VCaP (cell line): ENCODE results near the gene UMAD1.
A peak's percentile ranks its signal among the peaks of the same experiment; 100 is the strongest.

ENCODE experiments used
- H3K27ac ChIP-seq: fragments of 450-650 bp; 2 replicates; pipeline ENCODE4 v1.5.1; 2017
- TF ChIP-seq, protein P1 (sequence below): fragments of 450-650 bp; conservative IDR thresholded peaks from 2 replicates; pipeline ENCODE4 v1.5.1; 2017; ENCODE audit warnings: mild to moderate bottlenecking, moderate library complexity

Gene UMAD1

DNA sequence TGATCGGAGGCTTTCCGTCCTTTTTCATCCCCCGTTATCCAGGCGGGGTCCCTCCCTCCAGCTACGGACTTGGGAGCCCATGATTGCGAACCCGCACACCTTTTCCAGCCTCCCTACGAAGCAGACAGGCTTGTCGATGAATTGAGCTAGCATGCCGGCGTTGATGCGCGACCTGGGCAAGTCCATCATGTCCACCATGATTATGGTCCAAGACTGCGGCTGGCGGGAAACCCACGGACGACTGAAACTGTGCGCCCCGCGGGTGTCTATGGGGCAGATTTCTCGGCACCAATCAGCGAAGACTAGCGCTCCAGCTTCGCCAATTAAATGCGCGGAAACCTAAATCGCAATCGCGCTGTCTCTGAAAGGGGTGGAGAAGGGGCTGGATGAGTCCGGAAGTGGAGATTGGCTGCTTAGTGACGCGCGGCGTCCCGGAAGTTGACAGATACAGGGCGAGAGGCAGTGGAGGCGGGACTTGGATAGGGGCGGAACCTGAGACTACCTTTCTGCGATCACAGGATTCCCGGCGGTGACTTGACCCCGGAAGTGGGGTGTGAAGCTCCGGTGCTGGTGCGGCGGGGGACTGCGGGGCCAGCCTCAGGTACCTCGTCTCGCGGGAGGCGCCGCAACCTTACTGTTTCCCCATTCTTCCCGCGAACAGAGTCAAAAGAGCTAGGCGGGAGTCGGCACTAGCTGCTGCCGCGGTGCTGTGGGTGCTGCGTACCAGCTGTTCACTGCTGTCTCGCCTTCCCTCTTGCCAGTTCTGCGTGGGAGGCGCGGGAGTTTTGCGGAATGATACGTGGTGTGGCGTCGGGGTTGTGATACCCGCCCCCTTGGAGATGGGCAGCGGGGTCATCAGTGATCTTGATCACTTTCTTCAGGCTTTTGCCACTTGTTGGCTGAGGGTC is at the start of gene UMAD1:
Gene UMAD1 (plus strand): TSS at position 532 of the 908 bp plus-strand sequence. CDS start 32,620 bp downstream, outside the sequence.
- peak within 1 kb of the TSS; percentile 73 for H3K27ac ChIP-seq
- TF ChIP-seq, protein P1, sequence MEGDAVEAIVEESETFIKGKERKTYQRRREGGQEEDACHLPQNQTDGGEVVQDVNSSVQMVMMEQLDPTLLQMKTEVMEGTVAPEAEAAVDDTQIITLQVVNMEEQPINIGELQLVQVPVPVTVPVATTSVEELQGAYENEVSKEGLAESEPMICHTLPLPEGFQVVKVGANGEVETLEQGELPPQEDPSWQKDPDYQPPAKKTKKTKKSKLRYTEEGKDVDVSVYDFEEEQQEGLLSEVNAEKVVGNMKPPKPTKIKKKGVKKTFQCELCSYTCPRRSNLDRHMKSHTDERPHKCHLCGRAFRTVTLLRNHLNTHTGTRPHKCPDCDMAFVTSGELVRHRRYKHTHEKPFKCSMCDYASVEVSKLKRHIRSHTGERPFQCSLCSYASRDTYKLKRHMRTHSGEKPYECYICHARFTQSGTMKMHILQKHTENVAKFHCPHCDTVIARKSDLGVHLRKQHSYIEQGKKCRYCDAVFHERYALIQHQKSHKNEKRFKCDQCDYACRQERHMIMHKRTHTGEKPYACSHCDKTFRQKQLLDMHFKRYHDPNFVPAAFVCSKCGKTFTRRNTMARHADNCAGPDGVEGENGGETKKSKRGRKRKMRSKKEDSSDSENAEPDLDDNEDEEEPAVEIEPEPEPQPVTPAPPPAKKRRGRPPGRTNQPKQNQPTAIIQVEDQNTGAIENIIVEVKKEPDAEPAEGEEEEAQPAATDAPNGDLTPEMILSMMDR = no peak

DNA sequence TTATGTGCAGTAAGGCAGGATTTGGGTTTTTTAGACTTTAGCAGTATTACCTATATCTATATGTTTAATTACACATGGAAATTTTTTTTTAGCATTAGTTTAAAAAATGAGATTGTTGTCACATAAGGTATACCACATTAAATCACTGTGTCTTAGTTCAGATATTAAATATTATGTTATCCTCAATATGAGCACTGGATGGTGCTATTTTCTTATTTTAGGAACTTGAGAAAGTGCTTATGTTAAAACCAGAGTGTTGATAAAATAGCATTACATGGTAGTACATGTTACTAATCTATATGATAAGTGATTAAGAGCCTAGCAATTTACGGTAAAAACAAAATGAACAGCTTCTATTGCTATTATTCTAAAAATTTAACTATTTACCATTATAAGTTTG is 45.1 kb upstream of the UMAD1 start:
- H3K27ac ChIP-seq = no peak overlapping the region
- TF ChIP-seq, protein P1 = peak; percentile 53

DNA sequence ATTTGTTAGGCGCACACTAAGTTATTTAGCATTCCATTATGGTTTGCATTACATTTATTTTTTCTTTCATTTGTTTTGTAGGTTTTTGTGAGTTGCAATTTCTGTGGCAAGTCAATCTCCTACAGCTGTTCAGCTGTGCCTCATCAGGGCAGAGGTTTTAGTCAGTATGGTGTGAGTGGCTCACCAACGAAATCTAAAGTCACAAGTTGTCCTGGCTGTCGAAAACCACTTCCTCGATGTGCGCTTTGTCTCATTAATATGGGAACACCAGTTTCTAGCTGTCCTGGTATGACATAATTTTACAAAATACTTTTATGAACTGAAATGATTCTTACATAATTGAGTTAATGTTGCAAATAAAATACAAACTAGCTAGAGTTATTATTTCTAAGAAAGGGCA is 44.4 kb upstream of the UMAD1 start:
- no peak overlapping the region for H3K27ac ChIP-seq
- TF ChIP-seq, protein P1 = no peak

DNA sequence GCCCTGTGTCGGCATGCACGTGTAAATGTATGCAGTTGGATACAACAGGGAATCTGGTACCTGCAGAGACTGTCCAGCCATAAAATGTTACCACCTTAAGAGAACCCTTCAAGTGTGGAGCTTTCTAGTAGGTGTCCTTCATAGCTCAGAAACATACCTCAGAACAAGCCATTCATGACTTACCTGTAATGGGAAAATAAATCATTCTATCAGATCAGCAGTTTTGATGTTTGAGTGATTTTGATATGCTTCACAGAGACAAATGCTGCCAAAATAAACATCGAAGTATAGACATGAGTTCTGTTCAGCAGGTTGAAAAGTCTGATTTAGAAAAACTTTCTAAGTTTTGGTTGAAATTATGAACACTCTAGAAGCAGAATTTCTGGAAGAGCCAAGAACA is 33.5 kb upstream of the UMAD1 start:
- H3K27ac ChIP-seq = no peak overlapping the region
- TF ChIP-seq, protein P1 = no peak

DNA sequence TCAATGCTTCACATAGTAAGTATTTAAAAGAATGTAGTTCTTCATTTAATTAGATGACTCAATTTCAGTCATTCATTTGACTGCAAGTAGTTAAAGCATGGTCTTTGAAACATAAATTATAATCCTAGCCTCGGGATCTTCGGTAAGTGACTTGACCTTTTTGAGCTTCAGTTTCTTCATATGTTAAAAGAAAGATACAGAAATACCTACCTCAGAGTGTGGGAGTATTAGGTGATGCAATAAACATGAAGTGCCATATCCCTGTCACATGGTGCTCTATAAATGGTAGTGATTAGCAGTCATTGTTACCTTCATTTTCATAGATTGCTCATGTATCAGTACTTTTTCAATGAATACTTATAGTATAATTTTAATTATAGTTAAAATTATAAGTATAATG is 31.2 kb upstream of the UMAD1 start:
- H3K27ac ChIP-seq = no peak overlapping the region
- TF ChIP-seq, protein P1 = no peak

DNA sequence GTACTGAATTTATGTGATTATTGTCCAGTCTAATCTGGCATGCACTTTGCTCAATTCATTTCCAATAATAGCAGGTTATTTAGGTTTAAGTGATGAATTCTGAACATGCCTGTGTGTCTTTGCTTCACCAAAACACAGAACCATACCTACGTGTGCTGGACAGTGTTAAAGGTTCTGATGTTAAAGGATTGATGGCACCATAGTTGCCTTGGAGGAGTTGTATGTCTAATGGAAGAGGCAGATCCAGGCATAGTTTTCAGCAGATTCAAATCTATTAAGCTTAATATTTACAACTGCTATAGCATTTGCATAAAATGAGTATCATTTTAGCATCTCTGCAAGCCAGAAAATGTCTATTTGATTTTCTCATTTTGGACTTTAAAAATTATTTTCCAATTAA is 28.0 kb upstream of the UMAD1 start:
- H3K27ac ChIP-seq = no peak overlapping the region
- TF ChIP-seq, protein P1 = no peak

DNA sequence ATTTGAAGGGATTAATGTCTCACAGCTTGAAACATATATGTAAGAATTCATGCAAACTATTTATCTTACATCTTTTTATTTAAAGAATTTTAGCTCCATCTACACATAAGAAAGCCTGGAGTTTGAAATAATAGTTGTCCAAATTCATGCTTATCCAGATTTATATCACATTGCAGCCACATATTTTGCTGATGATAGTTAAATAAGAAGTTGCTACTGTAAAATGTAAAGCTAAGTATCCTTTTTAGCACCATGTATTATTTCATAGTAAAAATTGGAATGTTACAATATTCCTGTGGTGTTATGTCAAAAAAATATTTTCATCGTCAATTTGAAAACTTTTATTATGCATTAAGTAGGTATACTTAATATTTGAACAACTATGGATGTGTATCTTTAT is 27.3 kb upstream of the UMAD1 start:
- TF ChIP-seq, protein P1 = no peak
- no peak overlapping the region for H3K27ac ChIP-seq
